NCI-H1417 treated with DMSO at 0.1 percent for 48 hours (cell line): ENCODE results near the gene LIG1.

Experiments
- DNase-seq: peaks from one replicate; lab custom pipeline; 2025; lab: John Stamatoyannopoulos, UW

Gene LIG1

GRCh38 chr19:48181505-48181904 lies 11.4 kb upstream of the LIG1 start:
- no peak for DNase-seq

DNA sequence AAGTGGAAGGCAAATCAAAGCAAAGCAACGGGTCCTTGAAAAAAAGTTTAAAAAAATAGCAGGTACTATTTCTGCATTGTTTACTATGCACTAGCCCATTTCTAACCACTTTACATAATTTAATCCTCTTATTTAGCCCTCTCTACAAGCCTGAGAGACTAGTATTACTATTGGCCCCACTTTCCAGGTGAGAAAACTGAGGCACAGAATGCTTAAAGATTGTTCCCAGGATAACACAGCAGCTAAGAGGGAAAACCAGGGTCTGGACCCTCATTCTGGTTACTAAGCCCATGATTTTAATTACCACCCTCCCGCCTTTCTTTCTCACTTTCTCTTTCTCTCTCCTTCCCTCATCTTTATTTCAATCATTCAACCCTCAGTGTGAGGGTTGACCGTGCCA lies 6.1 kb upstream of the LIG1 start:
- DNase-seq = no peak

DNA sequence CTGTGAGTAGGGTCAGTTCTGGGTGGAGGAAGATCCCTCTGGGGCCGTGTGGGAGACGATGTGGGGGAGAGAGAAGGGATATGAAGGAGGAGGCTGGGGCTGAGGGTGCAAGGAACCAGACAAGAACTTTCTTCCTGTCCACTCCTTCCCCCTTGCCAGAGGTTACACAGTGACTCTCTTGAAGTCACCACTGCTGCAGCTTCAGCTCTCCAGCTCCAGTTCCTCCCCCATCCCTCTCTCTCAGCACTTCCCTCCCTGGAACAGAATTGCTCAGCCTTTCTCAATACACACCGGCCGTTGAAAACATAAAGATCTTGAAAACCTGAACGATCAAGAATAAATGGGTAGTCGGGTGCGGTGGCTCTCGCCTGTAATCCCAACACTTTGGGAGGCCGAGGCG lies 5.4 kb upstream of the LIG1 start:
- no peak for DNase-seq

DNA sequence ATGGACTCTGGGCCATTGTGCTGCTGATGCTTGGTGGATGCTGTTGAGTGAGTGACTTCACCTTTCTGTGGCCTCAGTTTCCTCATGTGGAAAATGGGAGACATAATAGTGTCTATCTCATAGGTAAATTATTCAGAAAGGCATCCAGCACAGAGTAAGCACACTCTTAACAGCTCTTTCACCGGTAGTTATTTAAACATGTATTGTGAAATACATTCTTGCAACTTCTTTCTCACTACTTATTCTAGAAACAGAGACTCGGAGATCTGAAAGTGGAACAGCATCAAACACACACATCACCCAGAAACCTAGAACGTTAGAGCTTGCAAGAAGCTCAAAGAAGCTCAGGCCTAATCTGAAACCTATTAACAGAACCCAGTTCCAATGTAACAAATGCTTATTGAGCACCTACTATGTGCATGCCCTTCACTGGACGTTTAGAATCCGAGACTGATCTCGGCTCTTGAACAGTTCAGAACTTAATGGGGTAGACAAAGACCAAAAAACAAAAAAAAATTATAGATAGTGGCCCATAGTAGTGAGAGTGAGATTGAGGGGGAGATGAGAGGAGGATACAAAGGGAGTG lies 4.4 kb upstream of the LIG1 start:
- no peak for DNase-seq

DNA sequence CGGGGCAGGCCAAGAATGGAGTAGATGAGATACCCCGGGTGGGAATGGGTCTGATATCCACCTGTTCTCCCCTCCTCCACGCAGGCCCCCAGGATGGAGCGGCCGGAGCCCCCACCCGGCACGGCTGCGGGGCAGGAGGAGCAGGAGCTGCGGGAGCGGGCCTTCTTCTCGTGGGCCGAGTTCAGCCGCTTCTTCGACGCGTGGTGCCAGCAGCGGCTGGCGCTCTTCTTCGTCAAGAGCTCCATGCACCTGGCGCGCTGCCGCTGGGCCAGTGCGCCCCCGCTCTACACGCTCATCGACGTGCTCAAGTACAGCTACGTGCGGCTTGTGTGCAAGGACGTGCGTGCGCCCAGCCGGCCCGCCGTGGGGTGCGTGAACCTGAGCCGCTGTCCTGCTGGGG lies 1.6 kb upstream of the LIG1 start:
- DNase-seq = no peak

GRCh38 chr19:48170817-48171347 lies 738 bp upstream of the LIG1 start:
- no peak for DNase-seq

GRCh38 chr19:48169578-48169938 lies 586 bp downstream of the LIG1 start:
- peak; percentile 47 for DNase-seq

- DNase-seq = no peak
Measured at GRCh38 chr19:48168689-48169088, 1.5 kb downstream of the LIG1 start.

- no peak for DNase-seq
Measured at GRCh38 chr19:48158210-48158790, 11.8 kb downstream of the LIG1 start.

GRCh38 chr19:48154003-48154402 lies 16.1 kb downstream of the LIG1 start:
- no peak for DNase-seq

DNA sequence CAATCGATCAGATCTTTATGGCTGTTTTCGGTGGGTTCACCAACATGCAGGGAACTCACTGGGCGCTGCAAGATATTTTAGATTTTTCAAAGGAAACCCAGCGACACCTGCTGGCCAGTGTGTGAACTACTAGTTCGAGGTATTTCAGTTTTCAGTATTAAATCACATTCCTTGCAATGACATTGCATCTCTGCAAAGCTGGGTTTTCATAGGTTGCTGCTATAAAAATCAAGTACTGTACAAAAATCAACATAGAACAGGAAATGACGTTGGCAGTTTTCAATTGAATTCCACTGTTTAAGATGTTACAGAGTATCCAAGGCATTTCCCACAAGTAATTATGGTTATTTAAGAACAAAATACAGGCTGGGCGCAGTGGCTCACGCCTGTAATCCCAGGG lies 17.6 kb downstream of the LIG1 start:
- no peak for DNase-seq

- no peak for DNase-seq
Measured at GRCh38 chr19:48149430-48149829, 20.7 kb downstream of the LIG1 start.

GRCh38 chr19:48148576-48148975 lies 21.6 kb downstream of the LIG1 start:
- no peak for DNase-seq

DNA sequence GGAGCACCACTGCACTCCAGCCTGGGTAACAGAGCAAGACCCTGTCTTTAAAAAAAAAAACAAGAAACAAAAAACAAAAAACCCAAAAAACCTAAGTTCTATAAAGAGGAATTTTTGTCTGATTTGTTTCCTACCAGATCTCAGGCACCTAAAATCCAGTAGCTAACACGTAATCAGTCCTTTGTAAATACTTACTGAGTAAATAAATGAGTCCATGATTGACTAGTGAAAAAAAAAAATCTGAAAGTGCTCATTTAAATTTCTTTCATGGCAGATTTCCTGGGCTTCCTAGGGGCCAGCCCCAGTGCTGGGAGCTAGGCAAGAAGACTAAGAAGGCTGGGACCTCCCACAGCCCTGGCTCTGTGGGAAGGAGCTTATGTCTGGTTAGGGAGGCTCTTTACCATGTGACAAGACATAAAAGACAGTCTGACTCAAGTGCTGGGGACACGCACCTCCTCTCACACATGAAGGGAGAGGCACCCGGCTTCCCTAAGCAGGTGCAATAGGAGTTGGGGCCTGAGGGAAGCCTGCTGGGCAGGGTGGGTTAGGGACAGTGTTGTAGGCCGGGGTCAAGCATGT lies 22.5 kb downstream of the LIG1 start:
- no peak for DNase-seq

DNA sequence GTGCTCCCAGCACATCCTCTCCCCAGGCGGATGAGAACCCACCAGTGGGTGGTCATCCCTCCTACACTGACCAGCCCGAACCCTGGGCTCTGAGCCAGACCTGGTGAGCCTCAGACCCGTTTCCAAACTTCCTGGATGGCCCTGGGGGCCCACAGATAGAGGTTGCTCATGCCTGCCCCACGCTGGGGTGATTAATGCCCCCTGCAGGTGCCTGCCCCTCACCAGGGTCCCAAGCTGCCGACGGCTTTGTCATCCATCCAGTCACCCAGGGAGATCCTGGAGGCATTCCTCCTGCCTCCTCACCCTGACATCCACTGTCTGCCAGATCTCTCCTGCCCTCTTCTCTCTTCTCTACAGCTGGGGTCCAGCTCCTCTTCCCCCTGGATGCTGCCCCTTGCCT lies 31.1 kb downstream of the LIG1 start:
- DNase-seq = no peak

GRCh38 chr19:48137411-48137810 lies 32.7 kb downstream of the LIG1 start:
- DNase-seq = no peak

DNA sequence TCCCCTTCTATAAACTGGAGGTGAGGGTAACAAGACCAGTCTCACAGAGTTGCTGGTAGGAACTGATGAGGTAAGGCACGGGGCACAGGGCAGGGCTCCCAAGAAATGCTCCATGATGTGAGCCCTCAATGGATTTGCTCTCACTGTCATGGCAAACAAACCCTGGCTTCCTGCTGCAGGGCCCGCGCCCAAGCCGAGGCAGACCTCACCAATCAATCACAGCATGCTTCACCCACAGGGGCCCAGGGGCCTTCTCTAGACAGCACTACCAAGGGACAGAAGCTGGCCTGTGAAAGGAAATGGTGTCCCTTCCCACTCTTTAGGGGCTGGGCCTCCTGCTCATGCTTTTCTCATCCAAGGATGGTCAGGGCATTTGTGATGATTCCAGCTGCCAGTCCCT lies 33.6 kb downstream of the LIG1 start:
- DNase-seq = no peak

GRCh38 chr19:48135411-48135810 lies 34.7 kb downstream of the LIG1 start:
- DNase-seq = no peak

- no peak for DNase-seq
Measured at GRCh38 chr19:48133094-48133493, 37.0 kb downstream of the LIG1 start.

DNA sequence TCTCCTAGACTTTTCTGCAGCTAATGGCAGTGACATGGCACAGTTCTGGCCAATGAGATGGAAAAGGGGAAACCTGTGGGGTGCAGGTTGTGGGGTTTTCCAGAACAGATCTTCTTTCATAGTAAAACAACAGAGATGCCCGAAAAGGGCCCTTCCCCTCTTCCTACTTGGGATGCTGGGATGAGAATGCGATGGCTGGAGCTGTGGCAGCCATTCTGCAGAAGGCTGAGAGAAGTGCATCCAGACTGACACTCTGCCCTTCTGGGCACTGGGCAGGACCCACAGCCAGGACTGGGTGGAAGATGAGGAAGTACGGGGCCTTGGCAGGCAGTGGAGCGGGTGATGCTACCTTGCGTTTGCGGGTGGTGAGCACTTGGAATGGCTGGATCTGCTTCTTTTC lies 42.6 kb downstream of the LIG1 start:
- DNase-seq = no peak

GRCh38 chr19:48123907-48124651 lies 46.1 kb downstream of the LIG1 start:
- DNase-seq = no peak

GRCh38 chr19:48122421-48122820 lies 47.7 kb downstream of the LIG1 start:
- DNase-seq = no peak

- no peak for DNase-seq
Measured at GRCh38 chr19:48121909-48122371, 48.2 kb downstream of the LIG1 start.
